HCT116 (cell line): ENCODE data around the gene DOLPP1. TPM values are rescaled to one million over a fixed set of nuclear protein-coding genes. Genes with fewer than 3 reads are reported as not detected.
A peak's percentile ranks its signal among the peaks of the same experiment; 100 is the strongest.

ENCODE experiments used
- ATAC-seq: fragments of 200-7000 bp; cut with Tn5 transposase; 2 replicates; pipeline ENCODE4 v1.9.1; 2020; ENCODE audit warnings: mild to moderate bottlenecking, moderate library complexity
- BruUV-seq: library from RNA; stranded (reverse); fragments of 400-500 nt; replicated peaks from 2 replicates; lab custom pipeline; 2021; lab: Mats Ljungman, UMichigan
- CTCF ChIA-PET: fragments of 300-600 bp; sonication (Branson Sonifier 250); formaldehyde crosslinking; loops from one replicate; lab custom pipeline; 2021; ENCODE audit warnings: antibody characterized with exemption; lab: Charles Lee
- POLR2A ChIA-PET: fragments of 300-600, 350-600 bp; sonication (Branson Sonifier 250); formaldehyde crosslinking; loops from one replicate; lab custom pipeline; 2021; ENCODE audit warnings: antibody characterized with exemption; lab: Charles Lee
- RAD21 ChIA-PET, 2 experiments: fragments of 300-600 bp; sonication (Branson Sonifier 250); formaldehyde crosslinking; loops; one replicate each; lab custom pipeline; 2023; ENCODE audit warnings: low total read pairs in 2 of 2; ENCODE audit not compliant: uncharacterized antibody in 2 of 2, unreplicated experiment in 2 of 2, low non-redundant PET in 1 of 2; lab: Charles Lee
- DNase-seq: peaks from one replicate; pipeline ENCODE4 v3.0.0-alpha.2; 2010; ENCODE audit warnings: low read depth, low spot score
- H2AFZ ChIP-seq: fragments of 200-600 bp; shearing (Covaris generic), sonication (generic); 2 replicates; pipeline ENCODE4 v1.6.1; 2017; ENCODE audit warnings: low read depth, mixed run types, mixed read lengths, antibody characterized with exemption, low read length; ENCODE audit not compliant: poor library complexity, severe bottlenecking
- H3K27ac ChIP-seq: 2 replicates; pipeline ENCODE4 v1.5.1; 2012; ENCODE audit warnings: low read depth, low read length
- H3K27me3 ChIP-seq: fragments of 200-600 bp; sonication (generic); 2 replicates; pipeline ENCODE4 v1.6.1; 2016; ENCODE audit warnings: mixed run types, low read length, mixed read lengths; ENCODE audit not compliant: insufficient read depth
- H3K36me3 ChIP-seq, 2 experiments: fragments of 200-500 bp in 1 of 2; fragments of 200-600 bp in 1 of 2; sonication (Bioruptor generic) in 1 of 2; sonication (generic) in 1 of 2; 2 replicates each; pipeline versions ENCODE4 v1.5.1 to v1.6.1; 2014 to 2016; ENCODE audit warnings: low read length in 2 of 2, inconsistent platforms in 1 of 2, mixed read lengths in 1 of 2, mixed run types in 1 of 2; ENCODE audit not compliant: insufficient read depth in 2 of 2, control insufficient read depth in 1 of 2
- H3K4me1 ChIP-seq, 2 experiments: fragments of 200-600 bp in 1 of 2; sonication (generic) in 1 of 2; 2 replicates each; pipeline versions ENCODE4 v1.5.1 to v1.6.1; 2012 to 2017; ENCODE audit warnings: low read length in 2 of 2, inconsistent platforms in 1 of 2, mild to moderate bottlenecking in 1 of 2, mixed read lengths in 1 of 2, mixed run types in 1 of 2, moderate library complexity in 1 of 2; ENCODE audit not compliant: insufficient read depth in 2 of 2, control insufficient read depth in 1 of 2
- H3K4me2 ChIP-seq: fragments of 200-600 bp; sonication (generic); 2 replicates; pipeline ENCODE4 v1.6.1; 2017; ENCODE audit warnings: mixed run types, low read length, mixed read lengths
- H3K4me3 ChIP-seq, 2 experiments: fragments of 200-600 bp in 1 of 2; sonication (generic) in 1 of 2; replicated peaks in 1 of 2; 2 replicates each; pipeline ENCODE4 v1.5.1; 2011 to 2016; ENCODE audit warnings: low read length in 2 of 2, control low read depth in 1 of 2, low read depth in 1 of 2, mild to moderate bottlenecking in 1 of 2, mixed read lengths in 1 of 2, mixed run types in 1 of 2
- H3K79me2 ChIP-seq: fragments of 200-600 bp; sonication (generic); 2 replicates; pipeline ENCODE4 v1.6.1; 2017; ENCODE audit warnings: mild to moderate bottlenecking, mixed run types, low read length, moderate library complexity, mixed read lengths; ENCODE audit not compliant: insufficient read depth
- H3K9ac ChIP-seq: fragments of 200-600 bp; sonication (generic); 2 replicates; pipeline ENCODE4 v1.6.1; 2016; ENCODE audit warnings: low read length, mixed read lengths
- H3K9me2 ChIP-seq: fragments of 200-600 bp; sonication (generic), shearing (Covaris generic); 2 replicates; pipeline ENCODE4 v1.6.1; 2017; ENCODE audit warnings: mixed run types, mild to moderate bottlenecking, moderate library complexity; ENCODE audit not compliant: insufficient read depth
- H3K9me3 ChIP-seq, 2 experiments: fragments of 200-500 bp in 1 of 2; fragments of 200-600 bp in 1 of 2; sonication (Bioruptor generic) in 1 of 2; sonication (generic) in 1 of 2; 2 replicates each; pipeline ENCODE4 v1.6.1; 2014 to 2017; ENCODE audit warnings: low read length in 2 of 2, mixed read lengths in 2 of 2, inconsistent platforms in 1 of 2, low read depth in 1 of 2, mild to moderate bottlenecking in 1 of 2, mixed run types in 1 of 2, moderate library complexity in 1 of 2; ENCODE audit not compliant: control insufficient read depth in 1 of 2, insufficient read depth in 1 of 2
- H4K20me1 ChIP-seq: fragments of 200-600 bp; sonication (generic), shearing (Covaris generic); 2 replicates; pipeline ENCODE4 v1.6.1; 2017; ENCODE audit warnings: mixed run types, mild to moderate bottlenecking, moderate library complexity; ENCODE audit not compliant: insufficient read depth
- CEBPB ChIP-seq: IDR thresholded peaks from 2 replicates; pipeline ENCODE4 v1.6.1; 2012; ENCODE audit warnings: low read depth
- EGR1 ChIP-seq: IDR thresholded peaks from 2 replicates; pipeline ENCODE4 v1.6.1; 2012; ENCODE audit warnings: low read depth
- ELF1 ChIP-seq: IDR thresholded peaks from 2 replicates; pipeline ENCODE4 v1.6.1; 2012; ENCODE audit warnings: low read depth, borderline replicate concordance
- EZH2 ChIP-seq: fragments of 200-600 bp; sonication (generic); IDR thresholded peaks from 2 replicates; pipeline ENCODE4 v1.6.1; 2017; ENCODE audit warnings: antibody characterized with exemption, mixed run types
- EZH2phosphoT487 ChIP-seq: fragments of 200-600 bp; IDR thresholded peaks from 2 replicates; pipeline ENCODE4 v1.6.1; 2018; ENCODE audit warnings: antibody characterized with exemption, borderline replicate concordance
- JUND ChIP-seq: IDR thresholded peaks from 2 replicates; pipeline ENCODE4 v1.6.1; 2012
- POLR2A ChIP-seq: IDR thresholded peaks from 2 replicates; pipeline ENCODE4 v1.7.0; 2011; ENCODE audit warnings: borderline replicate concordance; ENCODE audit not compliant: insufficient read depth, insufficient read length; ENCODE audit errors: extremely low read depth
- POLR2AphosphoS5 ChIP-seq: IDR thresholded peaks from 2 replicates; pipeline ENCODE4 v1.6.1; 2011; ENCODE audit warnings: mild to moderate bottlenecking, low read depth, low read length, moderate library complexity
- RAD21 ChIP-seq: IDR thresholded peaks from 2 replicates; pipeline ENCODE4 v1.6.1; 2012; ENCODE audit warnings: low read depth, mild to moderate bottlenecking
- REST ChIP-seq: IDR thresholded peaks from 2 replicates; pipeline ENCODE4 v1.6.1; 2012; ENCODE audit warnings: low read depth
- SIN3A ChIP-seq: IDR thresholded peaks from 2 replicates; pipeline ENCODE4 v1.6.1; 2012; ENCODE audit warnings: low read depth
- SP1 ChIP-seq: IDR thresholded peaks from 2 replicates; pipeline ENCODE4 v1.6.1; 2012; ENCODE audit warnings: low read depth
- SRF ChIP-seq: IDR thresholded peaks from 2 replicates; pipeline ENCODE4 v1.6.1; 2012; ENCODE audit warnings: low read depth
- TCF7L2 ChIP-seq: IDR thresholded peaks from 2 replicates; pipeline ENCODE4 v1.7.0; 2011; ENCODE audit warnings: borderline replicate concordance, inconsistent platforms; ENCODE audit not compliant: insufficient read depth, insufficient read length; ENCODE audit errors: extremely low read depth
- YY1 ChIP-seq: IDR thresholded peaks from 2 replicates; pipeline ENCODE4 v1.6.1; 2011; ENCODE audit warnings: low read length, low read depth, moderate library complexity, mild to moderate bottlenecking; ENCODE audit not compliant: insufficient replicate concordance; ENCODE audit errors: extremely low read depth
- ZBTB33 ChIP-seq: IDR thresholded peaks from 2 replicates; pipeline ENCODE4 v1.6.1; 2011; ENCODE audit warnings: mild to moderate bottlenecking, low read length, moderate library complexity; ENCODE audit not compliant: insufficient replicate concordance; ENCODE audit errors: extremely low read depth
- ZFX ChIP-seq: fragments of 450-650 bp; IDR thresholded peaks from 2 replicates; pipeline ENCODE4 v1.6.1; 2017
- ZNF274 ChIP-seq: fragments of 200-500 bp; sonication (Bioruptor generic); IDR thresholded peaks from 2 replicates; pipeline ENCODE4 v1.6.1; 2014; ENCODE audit warnings: mild to moderate bottlenecking, low read depth, low read length, inconsistent platforms
- intact Hi-C: fragments of 100-400 bp; cut with micrococcal nuclease; formaldehyde crosslinking; loops from 2 replicates; pipeline ENCODE4 v1.10.0; 2022
- total RNA-seq: library from RNA; stranded (reverse); gene quantifications from one replicate; pipeline ENCODE4 v1.2.1, GENCODE V29; 2021; ENCODE audit not compliant: unreplicated experiment
- TF ChIP-seq, protein P1 (sequence below): IDR thresholded peaks from 2 replicates; pipeline ENCODE4 v1.6.1; 2012
- TF ChIP-seq, protein P2 (sequence below): IDR thresholded peaks from 2 replicates; pipeline ENCODE4 v1.6.1; 2012
- TF ChIP-seq, protein P3 (sequence below), 3 experiments: fragments of 200-600 bp in 1 of 3; sonication (generic) in 1 of 3; IDR thresholded peaks in 2 of 3; conservative IDR thresholded peaks in 1 of 3; 2 replicates each; pipeline ENCODE4 v1.5.1; 2012 to 2017; ENCODE audit warnings: low read depth in 2 of 3, low read length in 2 of 3, antibody characterized with exemption in 1 of 3, borderline replicate concordance in 1 of 3, control low read depth in 1 of 3, mild to moderate bottlenecking in 1 of 3, mixed read lengths in 1 of 3, mixed run types in 1 of 3, moderate library complexity in 1 of 3; ENCODE audit not compliant: insufficient read depth in 1 of 3

The DOLPP1 gene
- total RNA-seq, 1 experiment from 2014 or later = 17.4 TPM

- Histone ChIP-seq H3K9me2 (no peaks in the 10 kb centered on the region), H3K27ac (peak overlapping the region; percentile 53), H4K20me1 (no peaks in the 10 kb centered on the region), H3K36me3 (no peaks in the 10 kb centered on the region; a peak in 1 of 4 replicates), H2AFZ (no peak overlapping the region), H3K4me3 (no peak overlapping the region; a peak in 1 of 4 replicates), H3K4me1 (peaks cover 14 to 17% of the 10 kb centered on the region in 2 experiments), H3K9me3 (no peaks in the 10 kb centered on the region), H3K27me3 (no peaks in the 10 kb centered on the region), H3K9ac (peak overlapping the region; percentile 17; the same call in 1 of the 2 replicates), H3K4me2 (peak overlapping the region; percentile 57), H3K79me2 (no peaks in the 10 kb centered on the region)
- intact Hi-C loops = no loop called here
- ATAC-seq (peak; percentile 89), DNase-seq (peak; percentile 72)
- BruUV-seq = no TSS peak
- POLR2A ChIA-PET = interaction anchor here (0.6 kb wide), 1 partner anchor 102 kb away, joined by 5 read pairs; no protein-coding TSS in a partner anchor
- RAD21 ChIA-PET = no interaction called here
- CTCF ChIA-PET = no interaction called here
- TF ChIP-seq ELF1 (no peak), REST (no peak), YY1 (no peak), ZFX (no peak), SRF (no peak), TCF7L2 (no peak), ZNF274 (no peak), CEBPB (0 out of 2 replicates have a peak, but pooled peaks have one; percentile 42), SP1 (peak; percentile 83), POLR2AphosphoS5 (peak; percentile 49), SIN3A (peak; percentile 77), EGR1 (no peak), POLR2A (no peak), EZH2 (no peak), RAD21 (peak; percentile 22; the same call in 1 of the 2 replicates), EZH2phosphoT487 (no peak), ZBTB33 (no peak), JUND (peak; percentile 39; the same call in 1 of the 2 replicates)
- TF ChIP-seq, protein P1, sequence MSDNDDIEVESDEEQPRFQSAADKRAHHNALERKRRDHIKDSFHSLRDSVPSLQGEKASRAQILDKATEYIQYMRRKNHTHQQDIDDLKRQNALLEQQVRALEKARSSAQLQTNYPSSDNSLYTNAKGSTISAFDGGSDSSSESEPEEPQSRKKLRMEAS = peak; percentile 81
- TF ChIP-seq, protein P2, sequence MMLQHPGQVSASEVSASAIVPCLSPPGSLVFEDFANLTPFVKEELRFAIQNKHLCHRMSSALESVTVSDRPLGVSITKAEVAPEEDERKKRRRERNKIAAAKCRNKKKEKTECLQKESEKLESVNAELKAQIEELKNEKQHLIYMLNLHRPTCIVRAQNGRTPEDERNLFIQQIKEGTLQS = no peak
- TF ChIP-seq, protein P3, sequence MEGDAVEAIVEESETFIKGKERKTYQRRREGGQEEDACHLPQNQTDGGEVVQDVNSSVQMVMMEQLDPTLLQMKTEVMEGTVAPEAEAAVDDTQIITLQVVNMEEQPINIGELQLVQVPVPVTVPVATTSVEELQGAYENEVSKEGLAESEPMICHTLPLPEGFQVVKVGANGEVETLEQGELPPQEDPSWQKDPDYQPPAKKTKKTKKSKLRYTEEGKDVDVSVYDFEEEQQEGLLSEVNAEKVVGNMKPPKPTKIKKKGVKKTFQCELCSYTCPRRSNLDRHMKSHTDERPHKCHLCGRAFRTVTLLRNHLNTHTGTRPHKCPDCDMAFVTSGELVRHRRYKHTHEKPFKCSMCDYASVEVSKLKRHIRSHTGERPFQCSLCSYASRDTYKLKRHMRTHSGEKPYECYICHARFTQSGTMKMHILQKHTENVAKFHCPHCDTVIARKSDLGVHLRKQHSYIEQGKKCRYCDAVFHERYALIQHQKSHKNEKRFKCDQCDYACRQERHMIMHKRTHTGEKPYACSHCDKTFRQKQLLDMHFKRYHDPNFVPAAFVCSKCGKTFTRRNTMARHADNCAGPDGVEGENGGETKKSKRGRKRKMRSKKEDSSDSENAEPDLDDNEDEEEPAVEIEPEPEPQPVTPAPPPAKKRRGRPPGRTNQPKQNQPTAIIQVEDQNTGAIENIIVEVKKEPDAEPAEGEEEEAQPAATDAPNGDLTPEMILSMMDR (IDR thresholded peaks at IDR 0.05 in 2 of 3, conservative IDR thresholded peaks at IDR 0.05 in 1 of 3; ENCODE audit: borderline replicate concordance in 1 of 3, insufficient read depth in 1 of 3, low read depth in 2 of 3, low read length in 2 of 3) = no peak
Observed at GRCh38 chr9:129052592-129052991, 28.3 kb upstream of the DOLPP1 start.
